ENCODE results near the gene OSTC. TPM values are rescaled to one million over a fixed set of nuclear protein-coding genes. Genes with fewer than 3 reads are reported as not detected.
"Not testable (repeated sequence)": the region's sequence is repeated elsewhere in the genome, so short reads cannot be mapped to it uniquely, and the experiment has no call there.

Gene OSTC
- total RNA-seq, 2 experiments from 2014 or later, result 21.8 to 25.5 TPM

GRCh38 chr4:108709722-108710121 is 59.3 kb downstream of the OSTC start:
- H3K4me1 Mint-ChIP-seq (ENCODE audit: low read depth), result no peaks in the 10 kb centered on the region
- no peak overlapping the region for H3K27ac ChIP-seq (ENCODE audit: low read depth in 1 of 2, low read length in 2 of 2)
- H3K9me3 ChIP-seq (ENCODE audit: control insufficient read depth in 1 of 2, insufficient read depth in 1 of 2, low read length in 2 of 2), result no peaks in the 10 kb centered on the region
- intact Hi-C loops (cut with DNase I, micrococcal nuclease), result no loop called here
- H3K4me3 ChIP-seq (ENCODE audit: low read length), result no peak overlapping the region
- DNase-seq (no peak), ATAC-seq (ENCODE audit: poor library complexity) (no peak)
- no peaks in the 10 kb centered on the region for H3K9me3 Mint-ChIP-seq
- H3K4me1 ChIP-seq (ENCODE audit: insufficient read depth, low read length), result no peaks in the 10 kb centered on the region
- H3K27me3 ChIP-seq (ENCODE audit: control insufficient read depth in 1 of 2, insufficient read depth in 2 of 2, low read length in 2 of 2), result no peaks in the 10 kb centered on the region
- ChIA-PET CTCF (no interaction called here), POLR2A (no interaction called here)
- no peak overlapping the region for H3K27ac Mint-ChIP-seq
- no peaks in the 10 kb centered on the region for H3K27me3 Mint-ChIP-seq
- H3K4me3 Mint-ChIP-seq, result no peak overlapping the region
- no peak for TF ChIP-seq CTCF (IDR thresholded peaks at IDR 0.05)
- no peaks in the 10 kb centered on the region for H3K36me3 Mint-ChIP-seq (ENCODE audit: low read depth)
- no peaks in the 10 kb centered on the region for H3K36me3 ChIP-seq (ENCODE audit: insufficient read depth, low read length)

- H3K9me3 Mint-ChIP-seq; H3K36me3 Mint-ChIP-seq (ENCODE audit: low read depth); H3K27me3 Mint-ChIP-seq; H3K4me3 Mint-ChIP-seq; H3K27ac ChIP-seq (ENCODE audit: low read depth in 1 of 2, low read length in 2 of 2); H3K27ac Mint-ChIP-seq; H3K27me3 ChIP-seq (ENCODE audit: control insufficient read depth in 1 of 2, insufficient read depth in 2 of 2, low read length in 2 of 2); H3K4me1 ChIP-seq (ENCODE audit: insufficient read depth, low read length); ATAC-seq (ENCODE audit: poor library complexity); H3K9me3 ChIP-seq (ENCODE audit: control insufficient read depth in 1 of 2, insufficient read depth in 1 of 2, low read length in 2 of 2); POLR2A ChIA-PET; DNase-seq; H3K4me1 Mint-ChIP-seq (ENCODE audit: low read depth); H3K36me3 ChIP-seq (ENCODE audit: insufficient read depth, low read length); intact Hi-C loops (cut with DNase I, micrococcal nuclease); CTCF ChIA-PET; H3K4me3 ChIP-seq (ENCODE audit: low read length): not testable (repeated sequence)
These were observed 60.2 kb downstream of the OSTC start for GRCh38 chr4:108710578-108710977.

- intact Hi-C loops (cut with DNase I, micrococcal nuclease), result no loop called here
- Histone ChIP-seq H3K9me3 (ENCODE audit: control insufficient read depth in 1 of 2, insufficient read depth in 1 of 2, low read length in 2 of 2) (no peaks in the 10 kb centered on the region), H3K4me1 (ENCODE audit: insufficient read depth, low read length) (no peaks in the 10 kb centered on the region), H3K27me3 (ENCODE audit: control insufficient read depth in 1 of 2, insufficient read depth in 2 of 2, low read length in 2 of 2) (peaks cover 0 to 5% of the 10 kb centered on the region in 2 experiments), H3K4me3 (ENCODE audit: low read length) (no peak overlapping the region), H3K36me3 (ENCODE audit: insufficient read depth, low read length) (no peaks in the 10 kb centered on the region), H3K27ac (ENCODE audit: low read depth in 1 of 2, low read length in 2 of 2) (no peak overlapping the region)
- Mint-ChIP-seq H3K9me3 (no peaks in the 10 kb centered on the region), H3K4me3 (no peak overlapping the region), H3K36me3 (ENCODE audit: low read depth) (no peaks in the 10 kb centered on the region), H3K4me1 (ENCODE audit: low read depth) (no peaks in the 10 kb centered on the region), H3K27me3 (no peaks in the 10 kb centered on the region), H3K27ac (no peak overlapping the region)
- no peak for TF ChIP-seq CTCF (IDR thresholded peaks at IDR 0.05)
- ChIA-PET CTCF (no interaction called here), POLR2A (no interaction called here)
- DNase-seq (no peak), ATAC-seq (ENCODE audit: poor library complexity) (no peak)
These were observed 64.5 kb downstream of the OSTC start for GRCh38 chr4:108714880-108715279.

GRCh38 chr4:108716340-108716739 is 65.9 kb downstream of the OSTC start:
- H3K4me3 ChIP-seq (ENCODE audit: low read length), result no peak overlapping the region
- intact Hi-C loops (cut with DNase I, micrococcal nuclease), result no loop called here
- H3K4me1 ChIP-seq (ENCODE audit: insufficient read depth, low read length), result no peaks in the 10 kb centered on the region
- no peaks in the 10 kb centered on the region for H3K4me1 Mint-ChIP-seq (ENCODE audit: low read depth)
- no peak for TF ChIP-seq CTCF (IDR thresholded peaks at IDR 0.05)
- ChIA-PET POLR2A (no interaction called here), CTCF (no interaction called here)
- H3K27me3 Mint-ChIP-seq, result no peaks in the 10 kb centered on the region
- no peak overlapping the region for H3K27ac ChIP-seq (ENCODE audit: low read depth in 1 of 2, low read length in 2 of 2)
- no peaks in the 10 kb centered on the region for H3K36me3 Mint-ChIP-seq (ENCODE audit: low read depth)
- peaks cover 0 to 5% of the 10 kb centered on the region in 2 experiments for H3K27me3 ChIP-seq (ENCODE audit: control insufficient read depth in 1 of 2, insufficient read depth in 2 of 2, low read length in 2 of 2)
- no peaks in the 10 kb centered on the region for H3K9me3 ChIP-seq (ENCODE audit: control insufficient read depth in 1 of 2, insufficient read depth in 1 of 2, low read length in 2 of 2)
- no peak overlapping the region for H3K27ac Mint-ChIP-seq
- H3K4me3 Mint-ChIP-seq, result no peak overlapping the region
- H3K36me3 ChIP-seq (ENCODE audit: insufficient read depth, low read length), result no peaks in the 10 kb centered on the region
- no peak for ATAC-seq (ENCODE audit: poor library complexity)
- no peaks in the 10 kb centered on the region for H3K9me3 Mint-ChIP-seq
- DNase-seq, result no peak
